Naive thymus-derived CD4-positive, alpha-beta T cell (primary cell): ENCODE data around the gene NAALADL2. TPM values are rescaled to one million over a fixed set of nuclear protein-coding genes. Genes with fewer than 3 reads are reported as not detected.

Experiments
- ATAC-seq: fragments of 150-1000 bp; cut with Tn5 transposase; 2 replicates; pipeline ENCODE4 v1.10.0; 2021; ENCODE audit warnings: mild to moderate bottlenecking, moderate library complexity
- CTCF ChIA-PET: fragments of 350-600 bp; sonication (Branson Sonifier 250); formaldehyde crosslinking; loops from one replicate; lab custom pipeline; 2021; ENCODE audit warnings: antibody characterized with exemption; lab: Charles Lee
- POLR2A ChIA-PET: fragments of 350-600 bp; sonication (Branson Sonifier 250); formaldehyde crosslinking; loops from one replicate; lab custom pipeline; 2021; ENCODE audit warnings: antibody characterized with exemption, inconsistent platforms; lab: Charles Lee
- DNase-seq, 9 donors: peaks; one replicate each; pipeline versions ENCODE4 v3.0.0 to v3.0.0-alpha.2; 2020 to 2022; ENCODE audit warnings: mixed read lengths in 1 of 9
- H3K27ac ChIP-seq: one replicate; pipeline ENCODE4 v1.7.0; 2013; ENCODE audit warnings: mild to moderate bottlenecking, low read depth, low read length, moderate library complexity
- H3K27me3 ChIP-seq, 2 donors: one replicate each; pipeline ENCODE4 v1.7.0; 2013; ENCODE audit warnings: low read length in 2 of 2, mild to moderate bottlenecking in 2 of 2, moderate library complexity in 2 of 2; ENCODE audit not compliant: control insufficient read depth in 2 of 2, insufficient read depth in 2 of 2
- H3K36me3 ChIP-seq, 3 experiments: 1 replicate in 2 of 3; 2 replicates in 1 of 3; pipeline ENCODE4 v1.7.0; 2013; ENCODE audit warnings: low read length in 3 of 3, mild to moderate bottlenecking in 3 of 3, moderate library complexity in 1 of 3; ENCODE audit not compliant: insufficient read depth in 3 of 3, control insufficient read depth in 2 of 3
- H3K4me1 ChIP-seq, 2 donors: one replicate each; pipeline ENCODE4 v1.7.0; 2013; ENCODE audit warnings: low read length in 2 of 2, mild to moderate bottlenecking in 2 of 2, moderate library complexity in 1 of 2; ENCODE audit not compliant: control insufficient read depth in 2 of 2, insufficient read depth in 2 of 2
- H3K4me3 ChIP-seq: 2 replicates; pipeline ENCODE4 v1.7.0; 2013; ENCODE audit warnings: mild to moderate bottlenecking, low read length
- H3K9me3 ChIP-seq, 3 experiments: 1 replicate in 2 of 3; 2 replicates in 1 of 3; pipeline ENCODE4 v1.7.0; 2013; ENCODE audit warnings: low read length in 3 of 3; ENCODE audit not compliant: control insufficient read depth in 2 of 3
- H3K27ac Mint-ChIP-seq, 9 donors: one replicate each; pipeline ENCODE4 v1.8.0; 2020 to 2022; ENCODE audit warnings: mixed read lengths in 9 of 9, mild to moderate bottlenecking in 8 of 9, moderate library complexity in 5 of 9, inconsistent platforms in 2 of 9
- H3K27me3 Mint-ChIP-seq, 5 donors: one replicate each; pipeline ENCODE4 v1.8.0; 2021 to 2022; ENCODE audit warnings: mixed read lengths in 5 of 5, mild to moderate bottlenecking in 1 of 5
- H3K36me3 Mint-ChIP-seq, 5 donors: one replicate each; pipeline ENCODE4 v1.8.0; 2020 to 2022; ENCODE audit warnings: mixed read lengths in 5 of 5, mild to moderate bottlenecking in 3 of 5, inconsistent platforms in 1 of 5
- H3K4me1 Mint-ChIP-seq, 7 donors: one replicate each; pipeline ENCODE4 v1.8.0; 2020 to 2022; ENCODE audit warnings: mixed read lengths in 7 of 7, mild to moderate bottlenecking in 3 of 7, inconsistent platforms in 1 of 7
- H3K4me3 Mint-ChIP-seq, 10 donors: one replicate each; pipeline ENCODE4 v1.8.0; 2020 to 2022; ENCODE audit warnings: mild to moderate bottlenecking in 10 of 10, mixed read lengths in 10 of 10, moderate library complexity in 6 of 10, inconsistent platforms in 2 of 10
- H3K9me3 Mint-ChIP-seq, 11 donors: one replicate each; pipeline ENCODE4 v1.8.0; 2020 to 2022; ENCODE audit warnings: mixed read lengths in 11 of 11, mild to moderate bottlenecking in 4 of 11, inconsistent platforms in 1 of 11, moderate library complexity in 1 of 11
- intact Hi-C, 2 donors: fragments of 100-400 bp; cut with micrococcal nuclease; formaldehyde crosslinking; loops; one replicate each; pipeline ENCODE4 v1.15.1; 2023
- polyA plus RNA-seq, 2 donors: library from polyadenylated mRNA; unstranded; fragments of 300-500 nt; fragmentation: Illumina TruSeq; gene quantifications; one replicate each; pipeline ENCODE4 v1.2.3, GENCODE V29; 2021
- total RNA-seq, 6 experiments: library from RNA in 5 of 6; stranded (reverse) in 5 of 6; gene quantifications; 1 replicate in 5 of 6; 2 replicates in 1 of 6; pipeline ENCODE4 v1.2.3 and lab custom pipeline; 2021 to 2026

Gene NAALADL2
- total and polyA plus RNA-seq, 7 experiments from 2014 or later, result 0.76 to 1.4 TPM; not detected in 5

GRCh38 chr3:175433026-175433674 is 574.0 kb downstream of the NAALADL2 start:
- H3K4me3 Mint-ChIP-seq, result no peak overlapping the region
- H3K9me3 Mint-ChIP-seq, result peaks cover 0 to 4% (median 0%) of the 10 kb centered on the region in 11 donors
- intact Hi-C loops, result no loop called here

GRCh38 chr3:175434561-175434960 is 575.4 kb downstream of the NAALADL2 start:
- Histone ChIP-seq H3K4me3 (no peak overlapping the region), H3K4me1 (no peaks in the 10 kb centered on the region), H3K9me3 (no peaks in the 10 kb centered on the region), H3K36me3 (no peaks in the 10 kb centered on the region), H3K27ac (no peak overlapping the region), H3K27me3 (no peaks in the 10 kb centered on the region)
- Mint-ChIP-seq H3K27me3 (no peaks in the 10 kb centered on the region), H3K4me3 (no peak overlapping the region), H3K36me3 (no peaks in the 10 kb centered on the region), H3K9me3 (peaks cover 0 to 9% (median 3%) of the 10 kb centered on the region in 11 donors), H3K4me1 (no peaks in the 10 kb centered on the region), H3K27ac (no peak overlapping the region)
- ChIA-PET CTCF (no interaction called here), POLR2A (no interaction called here)
- DNase-seq, result no peak
- intact Hi-C loops, result no loop called here
- no peak for ATAC-seq

More at GRCh38 chr3:175433026-175433674, 574.0 kb downstream of the NAALADL2 start:
- no peak for DNase-seq
- ChIA-PET POLR2A (no interaction called here), CTCF (no interaction called here)
- no peaks in the 10 kb centered on the region for H3K27me3 Mint-ChIP-seq
- H3K27ac ChIP-seq, result no peak overlapping the region
- no peak for ATAC-seq
- H3K9me3 ChIP-seq, result no peaks in the 10 kb centered on the region
- no peak overlapping the region for H3K4me3 ChIP-seq
- H3K4me1 Mint-ChIP-seq, result no peaks in the 10 kb centered on the region
- H3K27me3 ChIP-seq, result no peaks in the 10 kb centered on the region
- H3K36me3 Mint-ChIP-seq, result no peaks in the 10 kb centered on the region
- H3K36me3 ChIP-seq, result no peaks in the 10 kb centered on the region
- no peaks in the 10 kb centered on the region for H3K4me1 ChIP-seq
- H3K27ac Mint-ChIP-seq, result no peak overlapping the region

- ATAC-seq (no peak), DNase-seq (no peak)
- POLR2A ChIA-PET, result no interaction called here
- Histone ChIP-seq H3K27me3 (no peaks in the 10 kb centered on the region), H3K9me3 (no peaks in the 10 kb centered on the region), H3K4me3 (no peak overlapping the region), H3K36me3 (no peaks in the 10 kb centered on the region), H3K4me1 (no peaks in the 10 kb centered on the region), H3K27ac (no peak overlapping the region)
- H3K36me3 Mint-ChIP-seq, result no peaks in the 10 kb centered on the region
- intact Hi-C loops, result no loop called here
- H3K4me3 Mint-ChIP-seq, result no peak overlapping the region
- no peak overlapping the region for H3K27ac Mint-ChIP-seq
- peaks cover 0 to 30% (median 12%) of the 10 kb centered on the region in 11 donors for H3K9me3 Mint-ChIP-seq
- H3K27me3 Mint-ChIP-seq, result no peaks in the 10 kb centered on the region
- no peaks in the 10 kb centered on the region for H3K4me1 Mint-ChIP-seq
- CTCF ChIA-PET, result no interaction called here
Observed at GRCh38 chr3:175443682-175444081, 584.5 kb downstream of the NAALADL2 start.

DNA sequence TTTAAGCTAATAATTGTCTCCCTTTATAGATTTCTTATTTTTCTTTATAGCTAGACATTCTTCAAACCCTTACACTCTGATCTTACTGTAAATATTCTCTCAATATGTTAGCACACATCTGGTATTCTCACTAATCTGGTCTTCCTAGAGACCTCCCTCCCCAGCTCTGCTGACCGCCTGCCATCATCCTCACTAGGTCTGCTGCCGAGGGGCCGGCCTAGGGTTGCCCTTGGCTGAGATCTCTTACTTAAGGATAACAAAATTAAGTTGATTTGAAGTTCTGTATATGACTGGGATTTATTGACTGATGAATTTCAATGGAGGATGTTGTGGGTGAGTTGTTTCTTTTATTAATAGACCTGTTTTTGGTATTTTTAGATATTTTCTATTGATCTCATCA is 586.6 kb downstream of the NAALADL2 start:
- Histone ChIP-seq H3K4me3 (no peak overlapping the region), H3K27me3 (no peaks in the 10 kb centered on the region), H3K4me1 (no peaks in the 10 kb centered on the region), H3K36me3 (no peaks in the 10 kb centered on the region), H3K9me3 (no peaks in the 10 kb centered on the region), H3K27ac (no peak overlapping the region)
- H3K27me3 Mint-ChIP-seq, result no peaks in the 10 kb centered on the region
- H3K4me3 Mint-ChIP-seq, result no peak overlapping the region
- H3K27ac Mint-ChIP-seq, result no peak overlapping the region
- no peaks in the 10 kb centered on the region for H3K36me3 Mint-ChIP-seq
- POLR2A ChIA-PET, result no interaction called here
- CTCF ChIA-PET, result no interaction called here
- no peak for DNase-seq
- no peak for ATAC-seq
- H3K4me1 Mint-ChIP-seq, result no peaks in the 10 kb centered on the region
- intact Hi-C loops, result no loop called here
- peaks cover 0 to 18% (median 3%) of the 10 kb centered on the region in 11 donors for H3K9me3 Mint-ChIP-seq

DNA sequence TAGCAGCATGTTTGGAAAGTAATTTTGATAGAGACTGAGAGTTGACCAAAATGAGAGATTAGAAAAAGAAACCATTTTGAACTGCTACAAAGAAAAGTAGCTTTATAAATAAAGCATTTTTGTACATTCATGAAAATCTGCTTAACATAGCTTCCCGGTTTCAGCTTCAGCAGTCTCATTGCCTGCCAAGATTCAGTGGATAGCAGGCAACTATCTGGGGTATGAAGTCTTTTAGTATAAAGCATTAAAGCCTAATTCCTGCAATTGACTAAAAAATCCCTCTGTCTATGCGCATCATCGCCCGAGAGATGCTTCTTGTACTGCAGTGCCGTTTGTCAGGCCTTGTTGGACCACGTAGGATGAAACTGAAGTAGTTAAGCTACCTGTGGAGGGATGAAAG is 588.4 kb downstream of the NAALADL2 start:
- Histone ChIP-seq H3K4me3 (no peak overlapping the region), H3K36me3 (no peaks in the 10 kb centered on the region), H3K9me3 (no peaks in the 10 kb centered on the region), H3K27ac (no peak overlapping the region), H3K27me3 (no peaks in the 10 kb centered on the region), H3K4me1 (no peaks in the 10 kb centered on the region)
- intact Hi-C loops, result no loop called here
- ATAC-seq (no peak), DNase-seq (no peak)
- Mint-ChIP-seq H3K27ac (no peak overlapping the region), H3K9me3 (peaks cover 0 to 18% (median 3%) of the 10 kb centered on the region in 11 donors), H3K4me1 (no peaks in the 10 kb centered on the region), H3K27me3 (no peaks in the 10 kb centered on the region), H3K36me3 (no peaks in the 10 kb centered on the region), H3K4me3 (no peak overlapping the region)
- POLR2A ChIA-PET, result no interaction called here
- CTCF ChIA-PET, result no interaction called here

GRCh38 chr3:175453361-175453760 is 594.2 kb downstream of the NAALADL2 start:
- Histone ChIP-seq H3K4me1 (no peaks in the 10 kb centered on the region), H3K36me3 (no peaks in the 10 kb centered on the region), H3K4me3 (no peak overlapping the region), H3K27me3 (no peaks in the 10 kb centered on the region), H3K9me3 (no peaks in the 10 kb centered on the region), H3K27ac (no peak overlapping the region)
- ChIA-PET POLR2A (no interaction called here), CTCF (no interaction called here)
- no peak overlapping the region for H3K27ac Mint-ChIP-seq
- intact Hi-C loops, result no loop called here
- ATAC-seq (no peak), DNase-seq (no peak)
- no peaks in the 10 kb centered on the region for H3K27me3 Mint-ChIP-seq
- peaks cover 0 to 9% (median 1%) of the 10 kb centered on the region in 11 donors for H3K9me3 Mint-ChIP-seq
- H3K36me3 Mint-ChIP-seq, result no peaks in the 10 kb centered on the region
- no peak overlapping the region for H3K4me3 Mint-ChIP-seq
- no peaks in the 10 kb centered on the region for H3K4me1 Mint-ChIP-seq

GRCh38 chr3:175456466-175456865 is 597.3 kb downstream of the NAALADL2 start:
- ChIA-PET CTCF (no interaction called here), POLR2A (no interaction called here)
- ATAC-seq (no peak), DNase-seq (no peak)
- Mint-ChIP-seq H3K27ac (no peak overlapping the region), H3K9me3 (peaks cover under 1 to 11% (median 4%) of the 10 kb centered on the region in 11 donors), H3K36me3 (no peaks in the 10 kb centered on the region), H3K4me3 (no peak overlapping the region), H3K27me3 (no peaks in the 10 kb centered on the region), H3K4me1 (no peaks in the 10 kb centered on the region)
- Histone ChIP-seq H3K27me3 (no peaks in the 10 kb centered on the region), H3K4me3 (no peak overlapping the region), H3K9me3 (no peaks in the 10 kb centered on the region), H3K4me1 (no peaks in the 10 kb centered on the region), H3K27ac (no peak overlapping the region), H3K36me3 (no peaks in the 10 kb centered on the region)
- intact Hi-C loops, result no loop called here
